Hematopoietic multipotent progenitor cell treated with erythropoietin and hydrocortisone succinate and interleukin-3 and kit ligand, for 4 days (in vitro differentiated cells): ENCODE measurements around the gene FNBP1L.
A peak's percentile ranks its signal among the peaks of the same experiment; 100 is the strongest.

Experiments used
- DNase-seq: peaks from one replicate; pipeline ENCODE4 v3.0.0-alpha.2; 2015

The FNBP1L gene

DNA sequence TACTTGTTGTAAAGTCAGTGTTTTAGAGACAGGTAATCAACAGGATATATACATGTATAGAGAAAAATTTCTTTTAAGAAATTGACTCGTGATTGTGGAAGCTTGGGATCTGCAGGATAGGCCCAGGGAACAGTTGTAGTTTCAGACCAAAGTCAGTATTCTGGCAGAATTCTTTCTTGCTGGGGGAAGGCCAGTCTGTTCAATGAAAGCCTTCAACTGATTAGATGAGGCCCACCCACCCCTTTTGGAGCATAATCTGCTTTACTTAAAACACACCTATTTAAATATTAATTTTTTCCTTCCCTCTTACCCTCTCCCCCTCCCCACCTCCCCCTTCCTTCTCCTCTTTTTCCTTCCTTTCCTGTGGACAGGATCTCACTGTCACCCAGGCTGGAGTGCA lies 48.0 kb downstream of the FNBP1L start:
- no peak for DNase-seq

- no peak for DNase-seq
Measured at GRCh38 chr1:93496520-93496919, 48.6 kb downstream of the FNBP1L start.

DNA sequence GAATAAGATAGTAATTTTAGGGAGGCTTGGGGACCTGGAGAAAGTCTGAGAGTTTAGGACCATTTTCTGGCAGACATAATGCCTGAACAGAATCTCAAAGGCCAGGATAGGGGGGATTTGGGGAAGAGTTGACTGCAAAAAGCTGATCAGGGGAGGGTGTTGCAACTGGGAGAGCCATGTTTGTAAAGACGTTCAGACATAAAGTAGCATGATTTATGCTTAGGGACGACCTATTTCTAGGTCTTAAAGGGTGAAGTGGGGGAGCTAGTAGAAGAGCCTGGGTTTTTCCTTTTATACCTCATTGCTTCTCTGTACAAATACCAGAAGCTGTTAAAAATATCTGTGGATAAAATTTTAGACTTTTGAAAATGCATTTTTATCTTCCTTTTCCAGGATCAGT lies 51.2 kb downstream of the FNBP1L start:
- no peak for DNase-seq

DNA sequence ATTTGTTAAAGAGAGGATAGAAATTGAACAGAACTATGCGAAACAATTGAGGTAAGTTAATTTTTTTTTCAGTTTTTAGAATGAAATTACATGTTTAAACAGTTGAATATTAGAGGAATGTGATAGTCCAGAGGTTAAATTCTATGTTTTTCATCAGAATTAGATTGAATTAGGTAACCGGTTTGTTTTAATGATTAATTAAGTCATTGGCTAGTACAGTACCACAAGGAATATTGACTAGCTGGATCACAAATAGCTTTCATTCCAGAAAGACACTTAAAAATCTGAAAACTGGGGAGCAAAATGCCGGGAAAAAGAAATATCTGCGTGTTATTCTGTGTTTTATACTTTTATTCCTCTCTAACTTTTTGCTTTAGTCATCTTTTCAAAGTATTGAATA lies 51.6 kb downstream of the FNBP1L start:
- no peak for DNase-seq

DNA sequence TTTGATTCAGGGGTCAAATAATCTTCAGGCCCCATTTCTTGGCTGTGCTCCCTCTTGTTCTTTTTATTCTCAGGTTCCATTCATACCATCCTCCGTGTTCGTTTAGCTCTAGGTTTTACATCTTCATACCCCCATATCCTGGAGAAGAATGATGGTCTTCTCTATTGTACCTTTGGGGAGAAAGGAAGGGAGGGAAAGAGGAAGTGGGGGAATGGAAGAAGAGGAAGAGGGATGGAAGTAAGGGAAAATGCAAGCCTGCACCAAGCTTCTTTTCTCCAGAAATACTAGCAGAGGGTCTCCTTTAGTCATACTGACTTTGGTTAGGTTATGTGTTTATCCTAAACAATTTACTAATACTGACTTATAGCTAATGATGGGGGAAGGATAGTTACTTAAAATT lies 52.4 kb downstream of the FNBP1L start:
- no peak for DNase-seq

- DNase-seq = peak; percentile 22
Measured at GRCh38 chr1:93501399-93501798, 53.5 kb downstream of the FNBP1L start.

DNA sequence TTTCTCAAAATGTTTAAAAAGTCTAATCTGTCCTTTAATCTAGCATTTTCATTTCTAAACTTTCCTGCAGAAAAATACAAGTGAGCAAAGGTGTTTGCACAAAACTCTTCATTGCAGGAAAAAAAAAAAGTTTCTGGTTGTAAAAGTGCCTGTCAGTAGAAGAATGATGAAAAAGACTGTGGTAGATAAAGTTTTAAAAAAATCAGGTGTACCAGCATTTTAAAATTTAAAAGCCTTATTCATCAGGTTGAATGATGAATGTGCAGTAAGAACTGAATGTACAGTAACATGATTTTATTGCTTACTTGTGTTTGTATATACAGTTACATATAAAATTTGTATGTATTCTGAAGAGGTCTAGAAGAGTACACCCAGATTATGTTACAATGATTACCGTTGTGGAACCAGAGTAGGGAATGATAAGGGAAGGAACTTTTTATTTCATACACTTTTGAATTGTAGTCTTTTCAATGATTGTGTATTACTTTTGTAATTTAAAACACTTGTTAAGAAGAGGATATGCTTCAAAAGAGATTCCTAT lies 54.0 kb downstream of the FNBP1L start:
- no peak for DNase-seq

GRCh38 chr1:93502571-93502970 lies 54.7 kb downstream of the FNBP1L start:
- no peak for DNase-seq

DNA sequence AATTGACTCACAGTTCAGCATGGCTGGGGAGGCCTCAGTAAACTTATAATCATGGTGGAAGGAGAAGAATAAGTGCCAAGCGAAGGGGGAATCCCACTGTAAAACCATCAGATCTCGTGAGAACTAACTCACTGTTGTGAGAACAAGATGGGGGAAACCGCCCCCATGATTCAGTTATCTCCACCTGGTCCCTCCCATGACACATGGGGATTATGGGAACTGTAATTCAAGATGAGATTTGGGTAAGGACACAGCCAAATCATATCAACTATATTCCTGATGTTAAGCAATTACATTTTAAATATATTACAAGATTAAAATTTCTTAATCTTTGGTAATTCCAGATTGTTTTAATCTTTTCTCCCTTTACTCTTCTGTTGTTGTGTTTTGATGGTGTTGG lies 55.2 kb downstream of the FNBP1L start:
- no peak for DNase-seq

- DNase-seq = no peak
Measured at GRCh38 chr1:93503816-93504215, 55.9 kb downstream of the FNBP1L start.

- peak; percentile 79 for DNase-seq
Measured at GRCh38 chr1:93504247-93505033, 56.5 kb downstream of the FNBP1L start.

DNA sequence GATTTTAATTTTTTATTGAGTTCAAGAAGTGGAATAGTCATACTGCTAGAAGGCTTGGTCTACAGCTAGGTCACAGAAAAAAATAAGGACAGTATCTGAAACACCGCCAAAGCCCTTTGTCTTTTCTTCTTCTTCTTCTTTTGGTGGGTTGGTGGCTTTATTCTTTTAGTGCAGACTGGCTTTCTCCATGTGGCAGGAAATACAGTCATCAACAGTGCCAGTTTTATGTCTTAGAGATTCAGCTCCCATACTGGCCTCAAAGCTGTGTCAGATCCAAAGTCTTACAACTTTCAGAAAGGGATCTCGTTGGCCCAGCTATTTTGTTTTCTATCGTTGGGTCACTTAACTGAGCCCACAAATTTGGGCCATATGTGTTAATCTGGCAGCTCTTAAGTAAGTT lies 58.2 kb downstream of the FNBP1L start:
- DNase-seq = peak; percentile 52

- no peak for DNase-seq
Measured at GRCh38 chr1:93516164-93516563, 68.2 kb downstream of the FNBP1L start.

GRCh38 chr1:93518516-93518915 lies 70.6 kb downstream of the FNBP1L start:
- DNase-seq = peak; percentile 22

DNA sequence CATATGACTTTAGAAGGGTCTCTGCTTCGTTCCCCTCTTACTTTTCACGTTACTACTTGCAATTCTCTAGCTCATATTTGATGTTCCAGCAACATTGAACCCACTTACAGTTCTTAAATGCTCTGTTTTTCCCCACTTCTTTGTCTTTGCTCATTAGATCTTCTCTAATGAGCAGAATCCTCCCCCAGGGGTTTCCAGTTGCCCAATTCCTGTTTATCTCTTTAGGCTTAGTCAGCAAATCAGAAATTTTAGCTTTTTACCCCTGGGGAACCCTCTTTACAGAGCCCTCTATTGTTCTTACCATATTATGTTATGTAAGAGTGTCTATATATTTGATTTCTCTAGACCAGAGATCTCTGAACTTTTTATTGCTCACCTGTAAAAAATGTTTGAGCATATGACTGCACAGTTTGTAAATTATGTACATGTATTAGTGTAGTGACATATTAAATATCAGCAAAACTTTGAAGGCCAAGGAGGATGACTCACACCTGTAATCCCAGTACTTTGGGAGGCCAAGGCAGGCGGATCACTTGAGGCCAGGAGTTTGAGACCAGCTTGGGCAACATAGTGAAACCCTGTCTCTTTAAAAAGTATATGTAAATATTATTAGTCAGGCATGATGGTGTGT lies 71.4 kb downstream of the FNBP1L start:
- no peak for DNase-seq

GRCh38 chr1:93521618-93522017 lies 73.7 kb downstream of the FNBP1L start:
- DNase-seq = no peak

DNA sequence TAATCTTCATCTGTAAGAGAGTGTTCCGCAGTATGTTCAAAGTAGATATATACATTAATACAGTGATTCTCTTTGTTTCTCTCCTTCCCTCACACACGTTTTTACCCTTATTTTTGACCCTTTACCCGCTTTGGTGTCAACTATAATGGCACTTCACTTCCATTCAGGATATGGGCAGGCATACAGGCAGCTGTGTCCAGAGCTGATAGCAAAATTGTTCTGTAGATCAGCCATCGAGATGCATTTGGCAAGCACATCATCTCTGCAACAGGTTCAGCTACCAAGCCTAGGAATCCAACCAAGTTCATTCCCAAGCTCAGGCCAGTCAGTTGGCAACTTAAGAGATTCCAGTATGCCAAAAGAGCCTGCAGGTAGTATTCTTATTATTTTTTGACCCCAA lies 74.8 kb downstream of the FNBP1L start:
- DNase-seq = no peak

- DNase-seq = no peak
Measured at GRCh38 chr1:93525431-93525830, 77.5 kb downstream of the FNBP1L start.

DNA sequence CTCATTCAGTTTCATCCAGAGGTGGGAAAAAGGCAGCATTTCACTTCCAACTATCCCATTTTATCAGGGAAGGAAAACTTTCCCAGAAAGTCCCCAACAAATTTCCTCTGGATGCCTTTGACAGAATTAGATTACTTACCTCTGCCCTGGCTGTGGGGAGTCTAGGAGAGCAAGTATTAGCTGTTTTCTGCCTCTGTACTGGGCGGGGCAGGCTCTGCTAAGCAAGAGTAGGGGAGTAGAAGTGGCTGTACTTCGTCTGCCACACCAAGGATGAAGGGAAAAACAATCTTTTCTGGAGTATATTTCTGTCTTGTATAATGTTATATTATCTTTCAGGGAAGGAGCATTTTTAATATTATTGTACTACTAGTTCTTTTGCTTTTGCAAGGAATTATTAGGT lies 78.5 kb downstream of the FNBP1L start:
- no peak for DNase-seq

DNA sequence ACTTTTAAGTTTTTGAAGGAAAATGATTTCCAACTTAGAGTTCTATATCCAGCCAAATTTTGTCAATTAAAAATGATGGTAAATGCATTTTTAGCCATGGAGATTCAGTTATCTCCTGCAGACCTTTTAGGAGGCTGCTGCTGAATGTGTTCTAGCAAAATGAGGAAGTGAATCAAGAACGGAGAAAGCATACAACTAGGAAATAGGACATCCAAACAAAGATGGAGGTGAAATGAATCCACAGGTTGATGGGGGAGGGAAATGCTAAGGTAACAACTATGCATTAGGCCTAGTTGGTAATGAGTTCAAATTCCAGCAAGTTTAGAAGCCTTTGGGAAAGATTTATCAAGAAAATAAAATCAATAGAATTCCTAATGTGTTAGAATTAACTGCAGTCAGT lies 80.5 kb downstream of the FNBP1L start:
- DNase-seq = peak; percentile 76

- DNase-seq = no peak
Measured at GRCh38 chr1:93531193-93531592, 83.3 kb downstream of the FNBP1L start.

- DNase-seq = no peak
Measured at GRCh38 chr1:93532780-93533378, 85.0 kb downstream of the FNBP1L start.

GRCh38 chr1:93533677-93534076 lies 85.8 kb downstream of the FNBP1L start:
- DNase-seq = no peak

- no peak for DNase-seq
Measured at GRCh38 chr1:93537396-93537795, 89.5 kb downstream of the FNBP1L start.
